Inferior parietal cortex (tissue), 1 donor: ENCODE data around the gene CHCHD3.
"Not testable (repeated sequence)": the region's sequence is repeated elsewhere in the genome, so short reads cannot be mapped to it uniquely, and the experiment has no call there.

Source experiments
- DNase-seq: peaks from one replicate; pipeline ENCODE4 v3.0.0-alpha.2; 2016; ENCODE audit errors: extremely low spot score

Gene CHCHD3

DNA sequence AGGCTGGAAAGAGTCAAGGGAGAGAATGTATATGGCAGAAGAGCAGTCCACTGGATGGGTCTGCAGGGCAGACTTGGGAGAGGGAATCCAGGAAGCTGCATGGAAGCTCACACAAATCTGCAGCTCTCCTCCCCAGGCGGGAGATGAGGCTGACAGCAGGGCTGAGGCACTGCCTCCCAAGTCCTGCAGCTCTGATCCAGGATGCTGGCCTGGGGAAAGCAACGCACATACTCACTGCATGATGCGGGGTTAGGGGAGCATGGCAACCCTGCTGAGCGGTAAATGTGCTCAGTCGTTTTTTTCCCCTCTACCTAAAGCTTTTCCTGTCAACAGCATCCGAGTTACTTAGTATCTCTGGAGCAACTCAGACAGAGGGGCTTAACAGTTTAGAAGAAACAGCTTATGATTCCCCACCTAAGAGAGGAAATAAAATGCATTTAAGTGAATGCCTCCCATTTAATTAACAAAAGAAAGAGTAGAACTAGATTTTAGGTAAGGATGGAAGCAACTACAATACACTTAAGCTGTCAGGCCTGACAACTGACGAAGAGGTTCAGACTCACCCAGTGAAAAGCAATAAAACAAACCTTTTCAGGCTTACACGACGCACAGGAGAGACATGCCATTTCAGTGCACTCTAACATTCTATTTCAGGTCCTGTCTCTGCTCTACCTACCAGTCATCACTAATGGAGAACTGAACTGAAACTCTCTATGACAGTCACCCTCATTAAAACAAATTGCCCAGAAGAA lies 37.0 kb downstream of the CHCHD3 start:
- no peak for DNase-seq

DNA sequence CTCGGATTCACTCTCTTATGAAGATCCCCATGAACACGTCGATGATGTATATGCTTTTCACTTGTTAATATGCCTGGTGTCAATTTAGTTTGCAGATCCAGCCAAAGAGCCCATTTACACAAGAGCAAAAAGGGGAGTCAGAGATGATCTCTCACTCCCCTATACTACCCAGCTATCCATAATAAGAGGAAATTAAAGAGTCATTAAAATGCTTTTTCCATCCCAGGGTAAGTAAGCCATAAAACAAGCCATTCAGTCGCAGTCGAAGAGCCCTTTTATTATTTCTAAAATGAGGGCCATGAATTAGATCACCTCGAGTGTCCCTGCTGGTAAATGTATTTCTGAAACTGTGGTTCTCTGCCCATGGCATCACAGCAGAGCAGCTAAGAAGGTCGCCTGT lies 41.2 kb downstream of the CHCHD3 start:
- DNase-seq: no peak

DNA sequence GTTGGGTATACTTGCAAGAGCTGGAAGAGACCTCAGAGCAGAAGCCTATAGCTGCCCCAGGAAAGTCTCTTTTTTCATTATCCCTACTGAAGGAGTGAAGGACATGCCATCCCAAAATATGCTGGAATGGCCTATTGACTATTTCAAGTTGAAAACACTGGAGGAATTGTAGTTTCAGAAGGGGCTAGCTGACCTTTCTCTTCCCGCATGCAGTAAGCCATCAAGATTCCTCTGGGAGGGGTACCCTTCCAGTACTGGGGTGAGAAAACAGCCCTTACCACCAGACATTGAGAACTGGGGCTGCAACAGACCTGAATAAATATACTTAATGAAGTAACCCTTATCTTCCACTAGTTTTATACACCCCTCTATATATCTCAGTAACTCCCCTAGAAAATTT lies 41.7 kb downstream of the CHCHD3 start:
- DNase-seq: no peak

DNA sequence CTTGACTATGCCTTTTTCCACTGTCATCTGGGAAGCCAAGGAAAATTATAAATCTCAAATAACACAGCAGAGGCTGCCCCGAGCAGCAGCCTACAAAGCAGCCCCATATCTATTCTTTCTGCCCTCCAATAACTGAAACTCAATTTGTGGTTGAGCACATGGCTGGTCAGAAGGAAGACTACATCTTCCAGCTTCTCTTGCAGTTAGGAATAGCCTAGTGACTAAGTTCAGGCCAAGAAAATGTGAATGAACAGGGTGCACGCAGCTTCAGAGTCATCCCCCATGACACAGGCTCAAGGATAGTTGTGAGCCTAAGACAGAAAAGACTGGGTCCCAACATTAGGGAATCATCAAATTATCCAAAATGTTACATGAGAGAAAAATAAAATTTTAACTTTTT lies 42.3 kb downstream of the CHCHD3 start:
- DNase-seq: no peak

DNA sequence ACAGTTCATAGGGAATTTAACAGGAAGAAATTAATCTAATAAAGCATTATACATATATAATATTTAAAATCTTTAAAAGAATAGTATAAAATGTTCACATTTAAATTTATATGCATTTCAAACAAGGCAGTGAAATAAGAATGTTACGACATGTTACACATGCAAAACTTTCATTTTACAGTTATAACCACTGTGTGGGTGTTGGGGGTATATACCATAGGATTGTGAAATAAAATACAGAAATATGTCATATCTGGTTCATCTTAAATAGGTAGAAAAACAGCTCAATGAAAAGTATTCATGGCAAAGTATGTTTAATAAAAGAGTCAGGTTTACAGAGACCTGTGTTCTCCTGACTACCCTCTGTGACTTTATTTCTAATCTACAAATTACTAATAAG lies 45.6 kb downstream of the CHCHD3 start:
- DNase-seq: no peak

DNA sequence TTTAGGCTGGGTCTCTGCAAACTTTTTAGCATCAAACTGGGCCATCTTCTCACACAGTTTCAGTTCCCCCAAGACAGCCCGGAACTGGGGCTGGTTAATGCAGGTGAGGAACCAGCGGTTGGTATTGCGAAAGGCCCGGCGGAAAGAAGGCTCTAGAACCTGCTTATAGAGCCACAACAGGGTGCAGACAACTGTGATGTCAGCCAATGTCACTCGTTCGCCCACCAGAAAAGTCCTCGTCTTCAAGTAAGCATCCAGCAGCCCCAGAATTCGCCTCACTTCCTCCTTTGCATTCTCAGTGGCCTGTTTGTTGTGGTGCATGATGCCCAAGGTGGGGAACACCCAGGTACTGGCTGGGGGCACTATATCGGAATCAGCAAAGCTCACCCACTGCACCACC lies 46.6 kb downstream of the CHCHD3 start:
- DNase-seq: not testable (repeated sequence)

DNA sequence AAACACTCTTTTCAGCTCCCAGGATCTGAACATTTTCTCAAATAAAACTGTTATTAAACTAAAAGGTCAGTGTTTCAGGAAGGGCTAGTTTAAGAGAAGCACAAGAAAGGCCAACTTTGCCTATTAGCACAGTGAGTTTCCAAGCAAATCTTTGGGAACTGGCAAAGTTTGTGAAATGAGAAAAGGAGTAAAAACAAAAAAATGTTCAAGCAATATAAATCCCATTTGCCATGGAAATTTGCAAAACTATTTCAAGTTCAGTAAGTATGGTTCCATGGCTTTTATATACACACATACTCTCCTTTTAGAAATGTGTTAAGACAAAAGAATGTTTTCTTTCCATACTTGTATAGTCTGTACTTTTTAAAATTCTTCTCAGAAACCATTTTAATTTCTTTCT lies 51.5 kb downstream of the CHCHD3 start:
- DNase-seq: no peak

DNA sequence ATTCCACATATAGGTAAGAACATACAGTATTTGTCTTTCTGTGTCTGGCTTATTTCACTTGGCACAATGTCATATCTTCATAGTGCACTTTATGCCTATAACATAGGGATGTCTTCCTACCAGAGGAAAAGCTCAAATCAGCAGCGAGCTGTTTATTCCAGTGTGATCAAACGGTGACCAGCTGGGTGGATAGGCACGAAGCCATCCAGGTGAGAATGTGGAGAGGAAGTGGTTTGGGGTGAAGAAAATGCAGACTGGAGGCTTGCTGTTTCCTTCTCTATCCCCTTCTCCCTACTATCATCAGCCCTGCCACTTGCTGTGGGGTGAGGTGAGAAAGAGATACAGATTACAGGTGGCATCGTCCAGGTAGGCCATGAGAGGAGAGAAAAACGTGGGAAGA lies 52.4 kb downstream of the CHCHD3 start:
- DNase-seq: no peak

DNA sequence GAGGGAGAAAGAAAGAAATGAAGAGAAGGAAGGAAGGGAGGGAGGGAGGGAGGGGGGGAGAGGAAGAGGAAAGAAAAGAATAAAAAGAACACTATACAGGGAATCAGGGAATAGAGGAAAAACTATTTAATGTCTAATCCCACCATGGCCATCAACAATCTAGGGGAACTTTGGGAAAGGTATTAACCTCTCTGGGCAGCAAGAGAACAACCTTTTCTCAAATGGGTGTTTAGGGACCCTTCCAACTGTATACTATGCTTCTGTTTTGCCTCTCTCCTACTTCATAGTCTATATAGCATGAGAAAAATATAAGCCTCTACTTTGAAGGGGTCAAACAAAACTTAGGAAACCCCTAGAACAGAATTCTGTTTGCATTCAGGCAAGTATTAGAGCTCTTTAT lies 54.5 kb downstream of the CHCHD3 start:
- no peak for DNase-seq

DNA sequence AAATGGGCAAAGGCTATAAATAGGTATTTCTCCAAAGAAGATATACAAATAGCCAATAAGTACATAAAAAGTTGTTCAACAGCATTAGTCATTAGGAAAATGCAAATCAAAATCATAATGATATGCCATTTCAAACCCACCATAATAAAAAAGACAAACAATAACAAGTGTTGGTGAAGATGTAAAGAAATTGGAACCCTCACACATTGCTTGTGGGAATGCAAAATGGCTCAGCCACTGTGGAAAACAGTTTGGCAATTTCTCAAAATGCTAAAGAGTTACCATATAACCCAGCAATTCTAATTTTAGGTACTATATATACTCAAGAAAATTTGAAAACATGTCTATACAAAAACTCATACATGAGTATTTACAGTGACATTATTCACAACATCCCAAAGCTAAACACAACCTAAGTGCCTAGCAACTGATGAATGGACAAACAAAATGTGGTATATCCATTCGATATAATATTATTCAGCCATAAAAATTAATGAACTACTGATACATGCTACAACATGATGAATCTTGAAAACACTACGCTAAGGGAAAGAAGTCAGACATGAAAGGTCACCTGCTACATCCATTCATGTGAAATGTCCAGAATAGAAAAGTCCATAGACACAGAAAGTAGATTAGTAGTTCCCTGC lies 55.6 kb downstream of the CHCHD3 start:
- no peak for DNase-seq

DNA sequence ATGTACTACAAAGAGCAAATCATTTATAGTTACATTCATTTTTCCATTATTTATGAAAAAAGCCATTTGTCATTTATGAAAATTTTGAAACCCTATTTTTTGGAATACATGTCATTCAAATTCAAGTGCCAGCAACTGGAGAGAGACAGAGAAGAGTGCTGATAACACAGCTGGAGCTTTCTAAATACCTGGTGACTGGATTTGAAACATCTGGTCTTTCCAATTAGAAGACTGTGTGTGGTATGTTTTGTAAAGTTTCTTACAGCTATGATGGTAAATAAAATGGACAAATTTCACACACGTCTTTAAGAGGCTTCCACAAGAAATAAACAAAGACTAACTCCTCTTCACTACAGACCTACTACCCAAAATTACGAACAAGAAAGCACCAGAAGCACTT lies 56.8 kb downstream of the CHCHD3 start:
- DNase-seq: no peak

DNA sequence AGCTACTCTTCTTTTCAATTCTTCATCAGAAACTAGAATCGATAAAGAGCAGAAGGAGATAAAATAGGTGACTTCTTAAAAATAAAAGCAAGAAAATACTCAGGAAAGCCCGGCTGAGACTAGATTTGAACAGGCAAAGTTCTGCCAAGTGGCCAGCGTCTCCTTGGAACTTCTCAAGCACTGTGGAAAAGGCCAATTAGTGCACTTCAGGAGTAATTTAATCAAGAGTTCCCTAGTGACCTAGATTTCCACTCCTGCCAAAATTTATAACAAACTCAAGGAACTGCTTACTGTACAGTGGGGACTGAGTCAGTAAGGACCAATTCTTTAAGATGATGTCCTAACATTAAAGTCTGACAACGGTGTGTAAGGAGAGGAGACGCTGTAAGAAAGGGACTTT lies 57.3 kb downstream of the CHCHD3 start:
- no peak for DNase-seq

DNA sequence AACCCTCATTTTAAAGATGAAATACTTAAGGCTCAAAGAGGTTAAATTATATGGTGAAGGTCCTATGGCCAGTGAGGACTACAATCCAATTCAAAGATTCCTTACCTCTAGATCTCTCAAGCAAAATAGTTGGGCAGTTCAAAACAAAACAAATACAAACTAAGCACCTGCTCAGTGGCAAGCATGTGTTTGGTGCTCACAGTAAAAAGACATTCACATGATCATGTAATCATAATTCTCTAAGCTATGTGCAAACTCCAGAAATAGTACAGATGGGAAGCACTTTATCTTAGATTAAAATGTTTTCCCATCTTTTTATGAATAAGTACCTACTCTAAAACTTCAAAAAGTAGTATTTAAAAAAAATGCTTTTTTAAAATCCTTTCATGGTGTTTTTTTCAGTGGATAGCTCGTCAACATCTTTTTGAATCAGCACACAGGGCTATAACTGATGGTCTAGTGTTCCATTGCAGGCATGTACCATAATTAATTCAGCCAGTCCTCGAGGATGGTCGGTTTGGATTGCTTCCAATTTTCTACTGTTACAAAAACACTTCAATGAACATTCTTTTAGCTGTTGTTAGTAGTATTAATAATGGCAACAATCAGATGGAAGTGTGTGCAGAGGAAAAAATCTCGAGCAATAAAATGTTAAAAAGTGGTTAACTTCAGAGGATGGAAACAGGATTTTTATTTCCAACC lies 58.4 kb downstream of the CHCHD3 start:
- DNase-seq: no peak

DNA sequence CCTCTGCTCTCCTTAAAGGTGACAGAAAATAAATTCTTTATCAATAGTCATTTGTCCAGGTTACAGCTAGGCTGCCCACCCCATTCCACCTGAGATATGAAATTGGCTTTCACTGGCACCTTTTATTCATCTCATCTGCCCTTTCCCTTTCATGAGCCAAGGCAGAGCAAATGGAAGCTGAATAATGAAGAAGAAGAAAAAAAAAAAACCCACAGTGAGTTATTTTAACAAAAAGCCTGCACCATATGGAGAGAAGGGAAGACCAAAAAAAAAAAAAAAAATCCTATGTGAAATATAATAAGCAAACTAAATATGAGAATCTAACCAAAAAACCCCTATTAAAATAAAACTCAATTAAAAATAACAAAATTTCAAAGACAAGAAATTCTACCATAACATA lies 59.2 kb downstream of the CHCHD3 start:
- no peak for DNase-seq

DNA sequence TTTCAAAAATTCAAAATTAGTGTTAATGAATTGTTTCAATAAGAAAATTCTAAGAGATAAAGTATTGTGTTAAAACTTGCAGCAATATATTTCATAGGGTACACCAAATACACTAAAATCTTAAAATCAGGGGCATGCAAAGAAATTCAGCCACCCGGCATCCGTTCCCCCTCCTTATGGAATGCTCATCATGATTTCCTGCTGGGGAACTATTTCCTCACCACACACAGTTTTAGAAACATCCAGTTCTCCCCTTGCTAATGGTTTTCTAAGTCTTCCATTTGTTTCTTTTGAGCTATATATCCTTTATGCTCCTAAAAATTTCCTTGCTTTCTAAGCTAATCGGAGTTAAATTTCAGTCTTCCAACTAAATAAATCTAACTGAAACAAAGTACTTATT lies 60.7 kb downstream of the CHCHD3 start:
- DNase-seq: no peak

DNA sequence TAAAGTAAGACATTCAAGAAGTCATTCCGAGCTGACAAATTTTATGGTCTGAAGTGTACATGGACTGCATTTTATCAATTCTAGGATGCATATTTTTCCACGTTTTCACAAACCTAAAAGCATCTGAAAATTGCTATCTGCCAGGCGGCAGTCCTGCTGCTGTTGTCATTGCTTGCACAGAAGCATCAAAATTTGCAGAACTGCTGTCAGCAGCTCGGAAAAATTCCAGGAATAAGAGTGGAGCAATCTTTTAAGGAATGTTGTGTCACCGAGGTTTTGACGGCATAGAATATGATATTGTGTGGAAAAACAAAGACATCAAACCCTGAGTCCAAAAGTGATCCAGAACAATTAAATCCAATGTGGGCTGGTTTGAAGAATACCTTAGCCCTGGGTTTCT lies 61.4 kb downstream of the CHCHD3 start:
- no peak for DNase-seq

DNA sequence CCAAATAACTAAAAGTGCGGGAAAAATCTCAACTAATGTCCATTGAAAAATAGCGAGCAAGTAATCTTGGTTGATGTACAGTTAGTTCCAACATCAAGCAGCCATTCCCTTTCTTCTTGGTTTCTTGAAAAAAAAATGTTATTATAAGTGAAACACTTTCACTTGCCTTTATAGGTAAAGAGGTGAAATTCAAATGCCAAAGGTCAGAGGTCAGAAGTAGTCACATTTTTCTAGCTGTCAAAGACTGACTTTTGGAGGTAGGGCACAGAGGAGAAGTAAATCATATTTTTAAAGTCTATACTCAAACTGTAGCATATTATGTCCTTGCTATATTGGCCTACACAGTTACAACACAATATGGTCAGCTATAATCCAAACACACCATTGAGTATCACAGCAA lies 62.3 kb downstream of the CHCHD3 start:
- no peak for DNase-seq

DNA sequence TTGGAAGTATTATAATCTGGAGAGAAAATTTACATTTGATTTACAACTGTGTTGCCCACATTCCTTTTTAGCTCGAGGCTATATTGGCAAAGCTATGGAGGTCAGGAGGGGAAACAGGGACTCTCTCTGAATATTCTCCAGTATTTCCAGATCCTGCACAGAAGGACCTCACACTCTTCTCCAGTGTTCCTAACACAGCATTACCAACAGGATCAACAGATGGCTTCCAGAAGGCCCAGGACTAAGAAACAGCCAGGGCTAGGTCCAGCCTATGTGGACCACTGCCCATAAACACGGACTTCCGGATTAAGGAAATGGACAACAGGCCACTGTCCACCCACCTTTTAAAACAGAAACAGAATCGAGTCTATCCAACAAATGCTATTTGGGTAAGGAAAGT lies 65.3 kb downstream of the CHCHD3 start:
- no peak for DNase-seq

DNA sequence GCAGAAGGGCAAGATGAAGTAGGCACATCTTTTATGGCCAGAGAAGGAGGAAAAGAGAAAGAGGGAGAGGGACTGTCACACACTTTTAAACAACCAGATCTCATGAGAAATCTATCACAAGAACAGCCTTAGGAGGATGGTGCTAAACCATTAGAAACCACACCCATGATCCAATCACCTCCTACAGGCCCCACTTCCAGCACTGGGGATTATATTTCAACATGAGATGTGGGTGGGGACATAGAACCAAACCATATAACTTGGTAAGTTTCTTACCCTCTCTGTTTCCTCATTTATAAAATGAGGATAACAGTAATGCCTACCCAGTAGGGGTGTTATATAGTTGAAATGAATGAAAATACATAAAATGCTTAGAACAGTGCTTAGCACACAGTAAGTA lies 66.0 kb downstream of the CHCHD3 start:
- DNase-seq: no peak

DNA sequence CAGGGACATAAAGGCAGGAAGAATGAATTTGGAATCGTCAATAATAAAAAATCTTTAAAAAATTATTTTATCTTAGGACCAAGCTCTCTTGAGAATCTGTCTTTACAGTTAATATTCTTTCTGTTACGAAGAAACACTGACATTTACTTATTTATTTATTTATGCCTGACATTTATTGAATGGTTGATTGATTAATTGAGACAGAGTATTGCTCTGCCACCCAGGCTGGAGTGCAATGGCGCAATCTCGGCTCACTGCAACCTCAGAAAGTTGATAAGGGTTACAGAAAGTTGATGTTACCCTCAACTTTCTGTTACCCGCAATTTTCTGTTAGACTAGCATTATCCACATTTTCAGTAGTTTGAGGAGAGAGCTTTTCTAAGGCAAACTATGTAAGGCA lies 70.1 kb downstream of the CHCHD3 start:
- DNase-seq: no peak

DNA sequence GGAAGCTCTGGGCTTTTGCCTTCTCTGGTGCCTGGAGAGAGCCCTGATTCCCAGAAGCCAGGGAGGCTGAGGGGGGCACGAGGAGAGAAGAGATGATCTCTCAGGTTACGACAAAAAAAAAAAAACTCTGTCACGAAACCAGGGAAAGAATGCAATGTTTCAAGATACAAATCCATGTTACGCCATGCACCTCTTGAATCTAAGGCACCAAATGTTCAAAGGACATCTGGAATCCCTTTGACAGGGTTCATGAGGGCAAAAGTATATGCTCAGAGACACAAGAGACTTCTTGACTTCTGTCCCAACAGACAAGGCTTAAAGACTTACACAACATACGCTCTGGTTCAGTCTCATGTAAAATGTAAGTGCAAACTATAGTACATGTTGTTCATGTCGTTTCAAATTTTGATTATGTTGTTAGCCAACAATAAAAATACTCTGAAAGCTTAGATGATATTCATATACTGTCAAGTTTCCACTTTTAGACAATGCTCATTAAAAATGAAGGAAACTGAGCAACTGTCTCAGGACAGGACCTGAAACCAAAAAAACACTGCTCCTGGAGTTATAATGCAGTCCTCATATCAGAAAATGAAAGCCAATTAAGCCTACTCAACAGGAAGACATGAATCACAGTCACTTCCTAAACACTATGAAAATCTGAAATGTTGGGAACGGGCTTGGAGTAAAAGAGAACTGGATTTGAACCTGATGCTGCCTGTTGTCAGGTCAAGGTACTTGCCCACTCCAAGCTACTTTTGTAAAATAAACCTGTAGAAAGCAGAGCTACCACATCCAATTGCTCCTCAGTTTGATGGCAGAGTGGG lies 72.3 kb downstream of the CHCHD3 start:
- DNase-seq: no peak

DNA sequence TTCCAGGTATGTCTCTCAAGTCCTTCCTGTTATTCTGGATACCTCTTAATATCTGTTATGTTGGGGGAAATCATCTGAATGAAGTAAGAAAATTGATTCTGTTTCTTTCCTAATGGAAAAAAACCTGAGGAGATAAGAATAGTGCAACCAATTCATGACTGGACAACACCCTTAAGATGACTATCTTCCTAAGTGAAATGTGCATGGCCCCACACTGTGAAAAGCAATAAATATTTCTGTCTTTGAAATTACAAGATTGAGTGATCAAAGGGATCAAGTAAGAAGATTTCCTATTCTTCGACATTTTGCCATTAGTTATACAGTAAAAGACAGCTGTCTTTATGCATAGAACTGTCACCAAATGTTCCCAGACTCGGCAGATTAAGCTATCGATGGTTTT lies 73.9 kb downstream of the CHCHD3 start:
- no peak for DNase-seq
